OCI-LY1 (cell line): ENCODE measurements around the gene MICALL2.

Source experiments
- EZH2 ChIP-seq: fragments of 200-600 bp; sonication (generic), shearing (Covaris generic); IDR thresholded peaks from 2 replicates; pipeline ENCODE4 v1.8.0; 2017; ENCODE audit warnings: borderline replicate concordance, mixed run types, mild to moderate bottlenecking, antibody characterized with exemption, low read length, moderate library complexity, mixed read lengths
- TF ChIP-seq, protein P1 (sequence below): fragments of 200-600 bp; sonication (generic), shearing (Covaris generic); IDR thresholded peaks from 2 replicates; pipeline ENCODE4 v1.5.1; 2017; ENCODE audit warnings: mild to moderate bottlenecking, antibody characterized with exemption, low read length, moderate library complexity, mixed read lengths

DNA sequence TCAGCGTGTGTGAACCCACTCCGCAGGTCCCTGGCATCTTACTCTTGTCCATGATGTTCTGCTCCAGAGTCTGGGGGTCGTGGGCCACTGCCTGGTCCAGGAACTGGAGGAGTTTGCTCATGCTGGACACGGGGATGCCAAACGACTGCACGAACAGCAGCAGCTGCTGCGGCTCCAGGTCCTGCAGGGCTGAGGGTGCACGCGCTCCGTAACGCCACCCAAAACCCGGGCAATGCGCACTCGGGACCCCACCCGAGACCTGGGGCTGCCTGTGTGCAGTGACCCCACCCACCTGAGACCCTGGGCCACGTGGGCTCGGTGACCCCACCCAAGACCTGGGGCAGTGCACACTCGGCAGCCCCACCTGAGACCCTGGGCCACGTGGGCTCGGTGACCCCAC, 22.0 kb upstream of the MICALL2 start:
- TF ChIP-seq, protein P1, sequence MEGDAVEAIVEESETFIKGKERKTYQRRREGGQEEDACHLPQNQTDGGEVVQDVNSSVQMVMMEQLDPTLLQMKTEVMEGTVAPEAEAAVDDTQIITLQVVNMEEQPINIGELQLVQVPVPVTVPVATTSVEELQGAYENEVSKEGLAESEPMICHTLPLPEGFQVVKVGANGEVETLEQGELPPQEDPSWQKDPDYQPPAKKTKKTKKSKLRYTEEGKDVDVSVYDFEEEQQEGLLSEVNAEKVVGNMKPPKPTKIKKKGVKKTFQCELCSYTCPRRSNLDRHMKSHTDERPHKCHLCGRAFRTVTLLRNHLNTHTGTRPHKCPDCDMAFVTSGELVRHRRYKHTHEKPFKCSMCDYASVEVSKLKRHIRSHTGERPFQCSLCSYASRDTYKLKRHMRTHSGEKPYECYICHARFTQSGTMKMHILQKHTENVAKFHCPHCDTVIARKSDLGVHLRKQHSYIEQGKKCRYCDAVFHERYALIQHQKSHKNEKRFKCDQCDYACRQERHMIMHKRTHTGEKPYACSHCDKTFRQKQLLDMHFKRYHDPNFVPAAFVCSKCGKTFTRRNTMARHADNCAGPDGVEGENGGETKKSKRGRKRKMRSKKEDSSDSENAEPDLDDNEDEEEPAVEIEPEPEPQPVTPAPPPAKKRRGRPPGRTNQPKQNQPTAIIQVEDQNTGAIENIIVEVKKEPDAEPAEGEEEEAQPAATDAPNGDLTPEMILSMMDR = no peak
- no peak for TF ChIP-seq EZH2
